IMR-90 (cell line): ENCODE results near the gene FAM163B. TPM values are rescaled to one million over a fixed set of nuclear protein-coding genes. Genes with fewer than 3 reads are reported as not detected.
A peak's percentile ranks its signal among the peaks of the same experiment; 100 is the strongest.

Source experiments
- ATAC-seq: fragments of 200-7000 bp; cut with Tn5 transposase; 2 replicates; pipeline ENCODE4 v1.9.1; 2020; ENCODE audit warnings: low read depth, mild to moderate bottlenecking, moderate library complexity
- BruUV-seq: library from RNA; stranded (reverse); fragments of 400-500 nt; replicated peaks from 2 replicates; lab custom pipeline; 2021; lab: Mats Ljungman, UMichigan
- CTCF ChIA-PET: fragments of 300-600 bp; formaldehyde crosslinking; extraction: SDS; loops from one replicate; lab custom pipeline; 2021; ENCODE audit warnings: antibody characterized with exemption; lab: Yijun Ruan, JAX
- POLR2A ChIA-PET: fragments of 300-600 bp; sonication (Branson Sonifier 250); formaldehyde crosslinking; loops from one replicate; lab custom pipeline; 2022; ENCODE audit warnings: antibody characterized with exemption; ENCODE audit not compliant: unreplicated experiment; lab: Charles Lee
- DNase-seq: peaks from one replicate; pipeline ENCODE4 v3.0.0; 2013
- H2AFZ ChIP-seq: replicated peaks from 2 replicates; pipeline ENCODE3; 2013; ENCODE audit warnings: low read length, mild to moderate bottlenecking; ENCODE audit not compliant: poor library complexity
- H2AK5ac ChIP-seq: 2 replicates; pipeline ENCODE4 v1.6.1; 2013; ENCODE audit warnings: low read depth, low read length, inconsistent platforms
- H2AK9ac ChIP-seq: replicated peaks from 2 replicates; pipeline ENCODE3; 2013; ENCODE audit warnings: mild to moderate bottlenecking, low read depth, low read length, moderate library complexity; ENCODE audit not compliant: poor library complexity
- H2BK120ac ChIP-seq: 2 replicates; pipeline ENCODE4 v1.6.1; 2013; ENCODE audit warnings: low read depth, low read length, inconsistent platforms
- H2BK15ac ChIP-seq: 3 replicates; pipeline ENCODE4 v1.6.1; 2013; ENCODE audit warnings: low read depth, low read length, inconsistent platforms
- H2BK20ac ChIP-seq: 2 replicates; pipeline ENCODE4 v1.6.1; 2013; ENCODE audit warnings: low read depth, mild to moderate bottlenecking, inconsistent platforms, low read length, moderate library complexity
- H2BK5ac ChIP-seq: 2 replicates; pipeline ENCODE4 v1.6.1; 2013; ENCODE audit warnings: mild to moderate bottlenecking, low read depth, low read length, inconsistent platforms; ENCODE audit not compliant: poor library complexity, severe bottlenecking
- H3K14ac ChIP-seq: replicated peaks from 2 replicates; pipeline ENCODE4 v1.6.1; 2013; ENCODE audit warnings: low read depth, low read length, inconsistent platforms
- H3K18ac ChIP-seq: 2 replicates; pipeline ENCODE4 v1.6.1; 2013; ENCODE audit warnings: low read depth, low read length, control low read depth
- H3K23ac ChIP-seq: 2 replicates; pipeline ENCODE4 v1.6.1; 2013; ENCODE audit warnings: low read depth, low read length, inconsistent platforms
- H3K27ac ChIP-seq: 2 replicates; pipeline ENCODE4 v1.5.1; 2013; ENCODE audit warnings: mild to moderate bottlenecking, control low read depth, low read length; ENCODE audit not compliant: insufficient read depth
- H3K27me3 ChIP-seq: 2 replicates; pipeline ENCODE4 v1.6.1; 2013; ENCODE audit warnings: low read length; ENCODE audit not compliant: control insufficient read depth, insufficient read depth
- H3K36me3 ChIP-seq: 2 replicates; pipeline ENCODE4 v1.6.1; 2013; ENCODE audit warnings: low read length, mixed read lengths; ENCODE audit not compliant: control insufficient read depth, insufficient read depth
- H3K4ac ChIP-seq: 2 replicates; pipeline ENCODE4 v1.6.1; 2013; ENCODE audit warnings: low read depth, low read length, inconsistent platforms
- H3K4me1 ChIP-seq: 2 replicates; pipeline ENCODE4 v1.6.1; 2013; ENCODE audit warnings: low read length, mixed read lengths; ENCODE audit not compliant: control insufficient read depth, insufficient read depth
- H3K4me2 ChIP-seq: 2 replicates; pipeline ENCODE4 v1.6.1; 2013; ENCODE audit warnings: low read depth, mild to moderate bottlenecking, control low read depth, low read length, moderate library complexity
- H3K4me3 ChIP-seq: 2 replicates; pipeline ENCODE4 v1.5.1; 2013; ENCODE audit warnings: low read depth, mild to moderate bottlenecking, control low read depth, low read length, moderate library complexity; ENCODE audit not compliant: insufficient read depth
- H3K56ac ChIP-seq: 2 replicates; pipeline ENCODE4 v1.6.1; 2013; ENCODE audit warnings: low read length, inconsistent platforms; ENCODE audit not compliant: insufficient read depth; ENCODE audit errors: extremely low read depth
- H3K79me1 ChIP-seq, 2 experiments: 2 replicates each; pipeline ENCODE4 v1.6.1; 2013; ENCODE audit warnings: low read length in 2 of 2, inconsistent platforms in 1 of 2, low read depth in 1 of 2
- H3K9ac ChIP-seq: 2 replicates; pipeline ENCODE4 v1.6.1; 2013; ENCODE audit warnings: low read depth, low read length, control low read depth
- H3K9me1 ChIP-seq: 2 replicates; pipeline ENCODE4 v1.6.1; 2013; ENCODE audit warnings: low read length, inconsistent platforms; ENCODE audit not compliant: insufficient read depth
- H3K9me3 ChIP-seq: 2 replicates; pipeline ENCODE4 v1.6.1; 2013; ENCODE audit warnings: low read length; ENCODE audit not compliant: control insufficient read depth, insufficient read depth
- H4K20me1 ChIP-seq: 2 replicates; pipeline ENCODE4 v1.6.1; 2013; ENCODE audit warnings: low read length, inconsistent platforms; ENCODE audit not compliant: insufficient read depth
- H4K5ac ChIP-seq: 2 replicates; pipeline ENCODE4 v1.6.1; 2013; ENCODE audit warnings: mild to moderate bottlenecking, low read depth, low read length, control low read depth
- H4K8ac ChIP-seq, 2 experiments: 2 replicates each; pipeline ENCODE4 v1.6.1; 2013; ENCODE audit warnings: low read depth in 2 of 2, low read length in 2 of 2, control low read depth in 1 of 2, inconsistent platforms in 1 of 2
- H4K91ac ChIP-seq: 2 replicates; pipeline ENCODE4 v1.6.1; 2013; ENCODE audit warnings: low read depth, low read length, inconsistent platforms; ENCODE audit not compliant: insufficient read depth
- BHLHE40 ChIP-seq: fragments of 150-350 bp; IDR thresholded peaks from 2 replicates; pipeline ENCODE4 v1.6.1; 2016; ENCODE audit warnings: mild to moderate bottlenecking, low read depth, low read length
- CEBPB ChIP-seq: IDR thresholded peaks from 2 replicates; pipeline ENCODE4 v1.6.1; 2012; ENCODE audit warnings: low read depth, low read length, improper control_type of control experiment
- CHD1 ChIP-seq: IDR thresholded peaks from 2 replicates; pipeline ENCODE4 v1.6.1; 2012; ENCODE audit warnings: low read depth, low read length, improper control_type of control experiment
- FOS ChIP-seq: fragments of 150-350 bp; IDR thresholded peaks from 2 replicates; pipeline ENCODE4 v1.6.1; 2016; ENCODE audit warnings: low read depth, low read length
- MAFK ChIP-seq: IDR thresholded peaks from 2 replicates; pipeline ENCODE4 v1.6.1; 2012; ENCODE audit warnings: low read depth, low read length, improper control_type of control experiment
- MAZ ChIP-seq: IDR thresholded peaks from 2 replicates; pipeline ENCODE4 v1.6.1; 2012; ENCODE audit warnings: low read depth, mild to moderate bottlenecking, low read length, improper control_type of control experiment, moderate library complexity, borderline replicate concordance
- MXI1 ChIP-seq: IDR thresholded peaks from 2 replicates; pipeline ENCODE4 v1.6.1; 2012; ENCODE audit warnings: low read depth, mild to moderate bottlenecking, low read length, moderate library complexity, borderline replicate concordance
- NFE2L2 ChIP-seq: fragments of 150-350 bp; IDR thresholded peaks from 2 replicates; pipeline ENCODE4 v1.6.1; 2016; ENCODE audit warnings: low read depth, mild to moderate bottlenecking, low read length
- POLR2A ChIP-seq: IDR thresholded peaks from 2 replicates; pipeline ENCODE4 v1.6.1; 2012; ENCODE audit warnings: mild to moderate bottlenecking, low read depth, low read length
- RAD21 ChIP-seq: IDR thresholded peaks from 2 replicates; pipeline ENCODE4 v1.6.1; 2012; ENCODE audit warnings: low read length, improper control_type of control experiment
- RCOR1 ChIP-seq: IDR thresholded peaks from 2 replicates; pipeline ENCODE4 v1.6.1; 2012; ENCODE audit warnings: mild to moderate bottlenecking, low read length, improper control_type of control experiment; ENCODE audit not compliant: insufficient replicate concordance
- RFX5 ChIP-seq: IDR thresholded peaks from 2 replicates; pipeline ENCODE4 v1.8.0; 2012; ENCODE audit warnings: low read depth, mild to moderate bottlenecking, low read length, moderate library complexity
- SMC3 ChIP-seq: fragments of 150-350 bp; IDR thresholded peaks from 2 replicates; pipeline ENCODE4 v1.6.1; 2016; ENCODE audit warnings: low read depth, mild to moderate bottlenecking, antibody characterized with exemption, low read length, moderate library complexity
- WGBS, 2 experiments: methylation state at CpG; one replicate each; pipeline versions ENCODE4 v1.1.5 to v1.1.7; 2013; ENCODE audit warnings: missing lambda C conversion rate in 2 of 2; ENCODE audit not compliant: insufficient read length in 1 of 2; ENCODE audit errors: extremely low coverage in 2 of 2; 5-methylcytosine and 5-hydroxymethylcytosine counted together
- dilution Hi-C: fragments of 300-500 bp; cut with HindIII; formaldehyde crosslinking; loops from one replicate; pipeline ENCODE4 v1.14.3; 2018; ENCODE audit warnings: low sequenced_read_pairs; ENCODE audit not compliant: unreplicated experiment
- in situ Hi-C: fragments of 300-500 bp; cut with MboI; formaldehyde crosslinking; loops from 3 replicates; pipeline ENCODE4 v1.14.3; 2019; ENCODE audit warnings: low sequenced_read_pairs, inconsistent platforms, mixed read lengths
- intact Hi-C: fragments of 100-400 bp; cut with micrococcal nuclease; formaldehyde crosslinking; loops from 2 replicates; pipeline ENCODE4 v1.10.0; 2022
- polyA plus RNA-seq, 3 experiments: library from polyadenylated mRNA; depleted of rRNA; stranded (reverse); fragments of >200 nt; gene quantifications; 2 replicates each; pipeline ENCODE4 v1.2.3, GENCODE V29; 2012; ENCODE audit warnings: low replicate concordance in 1 of 3
- total RNA-seq: library from RNA; depleted of rRNA; stranded (reverse); fragments of >200 nt; gene quantifications from 2 replicates; pipeline ENCODE4 v1.2.3, GENCODE V29; 2012
- TF ChIP-seq, protein P1 (sequence below): fragments of 150-350 bp; IDR thresholded peaks from 2 replicates; pipeline ENCODE4 v1.6.1; 2017; ENCODE audit warnings: mild to moderate bottlenecking, antibody characterized with exemption, low read length, low read depth
- TF ChIP-seq, protein P2 (sequence below): conservative IDR thresholded peaks from 2 replicates; pipeline ENCODE4 v1.5.1; 2012; ENCODE audit warnings: mild to moderate bottlenecking, low read depth, low read length, improper control_type of control experiment

The FAM163B gene
- total and polyA plus RNA-seq, 2 of the 4 experiments (the other 2 are of a cell fraction): not detected

DNA sequence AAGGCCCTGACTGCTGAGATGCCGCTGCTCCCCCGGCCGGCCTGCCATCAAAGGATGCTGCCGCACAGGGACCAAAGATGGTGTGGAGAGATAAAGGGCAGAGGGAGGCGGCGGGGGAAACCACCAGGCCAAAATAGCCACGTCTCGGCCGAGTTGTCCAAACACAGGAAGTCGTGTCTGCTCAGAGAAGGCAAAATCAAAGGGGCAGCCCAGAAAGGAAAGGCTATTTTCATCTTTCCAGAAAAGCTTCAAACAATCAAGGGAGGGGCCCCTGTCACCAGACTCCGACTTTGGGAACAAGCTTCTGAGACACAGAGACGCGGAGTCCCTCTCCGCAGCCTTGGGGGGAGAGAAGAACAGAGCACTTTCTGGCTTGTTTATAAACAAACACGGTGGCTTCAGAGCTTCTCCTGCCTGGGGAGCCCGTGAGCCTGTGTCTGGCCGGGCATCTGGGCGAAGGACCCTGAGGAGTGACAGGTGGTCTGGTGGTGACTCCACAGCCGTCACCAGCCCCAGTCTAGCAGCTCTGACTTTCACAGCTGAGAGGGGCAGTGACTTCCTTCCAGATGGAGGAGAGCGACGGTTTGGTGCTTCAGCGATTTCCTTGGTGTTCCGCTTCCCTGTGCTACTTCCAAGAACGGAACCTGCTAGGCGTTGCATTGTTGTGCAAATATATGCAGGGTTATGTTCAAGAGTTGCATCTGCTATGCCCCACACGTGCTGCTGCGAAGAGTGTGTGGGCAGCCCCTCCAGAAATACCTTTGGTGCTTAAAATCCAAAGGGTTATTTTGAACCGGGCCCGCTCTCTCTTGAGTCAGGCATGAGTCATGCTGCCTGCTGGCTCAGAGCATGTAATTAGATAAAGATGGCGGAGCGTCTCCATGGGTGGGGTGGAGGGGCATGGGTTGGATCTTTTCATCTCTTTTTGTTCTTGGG, 50.7 kb downstream of the FAM163B start:
- peak; percentile 88 for ATAC-seq
- no peak for TF ChIP-seq POLR2A
- no peak for TF ChIP-seq NFE2L2
- no peak for TF ChIP-seq RCOR1
- TF ChIP-seq RFX5: no peak
- TF ChIP-seq FOS: peak; percentile 91
- TF ChIP-seq CHD1: no peak
- TF ChIP-seq RAD21: no peak
- peak; percentile 94 for TF ChIP-seq BHLHE40
- TF ChIP-seq MAFK: no peak
- TF ChIP-seq MAZ: no peak
- TF ChIP-seq, protein P1, sequence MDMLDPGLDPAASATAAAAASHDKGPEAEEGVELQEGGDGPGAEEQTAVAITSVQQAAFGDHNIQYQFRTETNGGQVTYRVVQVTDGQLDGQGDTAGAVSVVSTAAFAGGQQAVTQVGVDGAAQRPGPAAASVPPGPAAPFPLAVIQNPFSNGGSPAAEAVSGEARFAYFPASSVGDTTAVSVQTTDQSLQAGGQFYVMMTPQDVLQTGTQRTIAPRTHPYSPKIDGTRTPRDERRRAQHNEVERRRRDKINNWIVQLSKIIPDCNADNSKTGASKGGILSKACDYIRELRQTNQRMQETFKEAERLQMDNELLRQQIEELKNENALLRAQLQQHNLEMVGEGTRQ: peak; percentile 71
- TF ChIP-seq, protein P2, sequence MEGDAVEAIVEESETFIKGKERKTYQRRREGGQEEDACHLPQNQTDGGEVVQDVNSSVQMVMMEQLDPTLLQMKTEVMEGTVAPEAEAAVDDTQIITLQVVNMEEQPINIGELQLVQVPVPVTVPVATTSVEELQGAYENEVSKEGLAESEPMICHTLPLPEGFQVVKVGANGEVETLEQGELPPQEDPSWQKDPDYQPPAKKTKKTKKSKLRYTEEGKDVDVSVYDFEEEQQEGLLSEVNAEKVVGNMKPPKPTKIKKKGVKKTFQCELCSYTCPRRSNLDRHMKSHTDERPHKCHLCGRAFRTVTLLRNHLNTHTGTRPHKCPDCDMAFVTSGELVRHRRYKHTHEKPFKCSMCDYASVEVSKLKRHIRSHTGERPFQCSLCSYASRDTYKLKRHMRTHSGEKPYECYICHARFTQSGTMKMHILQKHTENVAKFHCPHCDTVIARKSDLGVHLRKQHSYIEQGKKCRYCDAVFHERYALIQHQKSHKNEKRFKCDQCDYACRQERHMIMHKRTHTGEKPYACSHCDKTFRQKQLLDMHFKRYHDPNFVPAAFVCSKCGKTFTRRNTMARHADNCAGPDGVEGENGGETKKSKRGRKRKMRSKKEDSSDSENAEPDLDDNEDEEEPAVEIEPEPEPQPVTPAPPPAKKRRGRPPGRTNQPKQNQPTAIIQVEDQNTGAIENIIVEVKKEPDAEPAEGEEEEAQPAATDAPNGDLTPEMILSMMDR: no peak
- peak; percentile 53; the same call in 1 of the 2 replicates for TF ChIP-seq CEBPB
- TF ChIP-seq SMC3: no peak
- peak; percentile 46; the same call in 1 of the 2 replicates for TF ChIP-seq MXI1
- no peaks in the 10 kb centered on the region for H3K36me3 ChIP-seq
- H4K91ac ChIP-seq: peak overlapping the region; percentile 51
- H3K23ac ChIP-seq: peak overlapping the region; percentile 39; the same call in 1 of the 2 replicates
- H3K14ac ChIP-seq: peak overlapping the region; percentile 2; the same call in 1 of the 2 replicates
- peak overlapping the region; percentile 47; the same call in 1 of the 2 replicates for H2AK5ac ChIP-seq
- peak overlapping the region; percentile 73; the same call in 1 of the 2 replicates for H2BK20ac ChIP-seq
- peak overlapping the region; percentile 74 for H2BK120ac ChIP-seq
- peaks cover 3% of the 10 kb centered on the region; the same call in 1 of the 2 replicates for H3K9me1 ChIP-seq
- 13% methylated on average over 11 of the region's 31 CpGs; no CpG with 5 or more reads in 1 of the 2 experiments for WGBS, 2 experiments
- CTCF ChIA-PET: no interaction called here
- H3K79me1 ChIP-seq: no peaks in the 10 kb centered on the region
- peak; percentile 85 for DNase-seq
- H2AK9ac ChIP-seq: peak overlapping the region; percentile 63
- no peak overlapping the region for H4K5ac ChIP-seq
- H3K9ac ChIP-seq: no peak overlapping the region
- H3K56ac ChIP-seq: no peak overlapping the region
- peak overlapping the region; percentile 80 for H2AFZ ChIP-seq
- H3K18ac ChIP-seq: no peak overlapping the region
- no TSS peak for BruUV-seq
- peak overlapping the region; percentile 0; the same call in 1 of the 2 replicates for H3K27ac ChIP-seq
- in situ Hi-C loops (no loop called here), dilution Hi-C loops (no loop called here), intact Hi-C loops (loop anchor here (1.0 kb wide), 1 partner anchor 39 kb away; no protein-coding TSS in a partner anchor)
- peaks cover 18% of the 10 kb centered on the region for H3K4me1 ChIP-seq
- H4K8ac ChIP-seq: peak overlapping the region; percentile 32 to 73
- H3K4me2 ChIP-seq: peak overlapping the region; percentile 53
- peaks cover 5% of the 10 kb centered on the region; the same call in 1 of the 2 replicates for H3K27me3 ChIP-seq
- no peak overlapping the region for H2BK5ac ChIP-seq
- H3K4me3 ChIP-seq: no peak overlapping the region
- H2BK15ac ChIP-seq: peak overlapping the region; percentile 11; the same call in 1 of the 3 replicates
- H3K4ac ChIP-seq: peak overlapping the region; percentile 53
- H3K9me3 ChIP-seq: no peaks in the 10 kb centered on the region
- POLR2A ChIA-PET: interaction anchor here (0.6 kb wide), 1 partner anchor 58 kb away, joined by 3 read pairs; no protein-coding TSS in a partner anchor
- H4K20me1 ChIP-seq: no peaks in the 10 kb centered on the region
